CD4-positive, CD25-positive, alpha-beta regulatory T cell (primary cell): ENCODE results near the gene IL24. TPM values are rescaled to one million over a fixed set of nuclear protein-coding genes. Genes with fewer than 3 reads are reported as not detected.
"Not testable (repeated sequence)": the region's sequence is repeated elsewhere in the genome, so short reads cannot be mapped to it uniquely, and the experiment has no call there.

Source experiments
- ATAC-seq, 2 donors: fragments of 150-1000 bp; cut with Tn5 transposase; one replicate each; pipeline ENCODE4 v1.10.0; 2021; ENCODE audit warnings: low read depth in 2 of 2, moderate number of reproducible peaks in 2 of 2, moderate library complexity in 1 of 2
- DNase-seq, 3 donors: peaks; one replicate each; pipeline versions ENCODE4 v3.0.0 to v3.0.0-alpha.2; 2012 to 2022; ENCODE audit warnings: mixed read lengths in 1 of 3
- H3K27ac ChIP-seq: one replicate; pipeline ENCODE4 v1.7.0; 2013; ENCODE audit warnings: mild to moderate bottlenecking, low read length; ENCODE audit not compliant: insufficient read depth, poor library complexity, severe bottlenecking
- H3K27me3 ChIP-seq: one replicate; pipeline ENCODE4 v1.7.0; 2013; ENCODE audit warnings: low read length; ENCODE audit not compliant: control insufficient read depth, insufficient read depth
- H3K36me3 ChIP-seq: one replicate; pipeline ENCODE4 v1.7.0; 2013; ENCODE audit warnings: mild to moderate bottlenecking, low read length, moderate library complexity; ENCODE audit not compliant: control insufficient read depth, insufficient read depth
- H3K4me1 ChIP-seq: 2 replicates; pipeline ENCODE4 v1.7.0; 2013; ENCODE audit warnings: mild to moderate bottlenecking, low read length; ENCODE audit not compliant: insufficient read depth, control insufficient read depth, poor library complexity, severe bottlenecking
- H3K4me3 ChIP-seq: one replicate; pipeline ENCODE4 v1.7.0; 2013; ENCODE audit warnings: low read depth, mild to moderate bottlenecking, low read length, moderate library complexity
- H3K9me3 ChIP-seq, 2 experiments: 1 replicate in 1 of 2; 2 replicates in 1 of 2; pipeline ENCODE4 v1.7.0; 2013; ENCODE audit warnings: low read length in 2 of 2, mild to moderate bottlenecking in 1 of 2, moderate library complexity in 1 of 2; ENCODE audit not compliant: control insufficient read depth in 2 of 2
- H3K27ac Mint-ChIP-seq, 3 donors: one replicate each; pipeline ENCODE4 v1.8.0; 2020 to 2022; ENCODE audit warnings: mild to moderate bottlenecking in 3 of 3, mixed read lengths in 3 of 3, moderate library complexity in 2 of 3
- H3K27me3 Mint-ChIP-seq: one replicate; pipeline ENCODE4 v1.8.0; 2022; ENCODE audit warnings: mild to moderate bottlenecking, mixed read lengths
- H3K36me3 Mint-ChIP-seq: one replicate; pipeline ENCODE4 v1.8.0; 2020; ENCODE audit warnings: mixed read lengths
- H3K4me1 Mint-ChIP-seq, 4 donors: one replicate each; pipeline ENCODE4 v1.8.0; 2020 to 2022; ENCODE audit warnings: mixed read lengths in 4 of 4, mild to moderate bottlenecking in 1 of 4
- H3K4me3 Mint-ChIP-seq, 4 donors: one replicate each; pipeline ENCODE4 v1.8.0; 2020 to 2022; ENCODE audit warnings: mild to moderate bottlenecking in 4 of 4, mixed read lengths in 4 of 4, moderate library complexity in 3 of 4
- H3K9me3 Mint-ChIP-seq, 7 donors: one replicate each; pipeline ENCODE4 v1.8.0; 2020 to 2022; ENCODE audit warnings: mixed read lengths in 7 of 7, mild to moderate bottlenecking in 3 of 7, moderate library complexity in 2 of 7
- polyA plus RNA-seq, 4 donors: library from polyadenylated mRNA; unstranded; fragments of 300-500 nt; fragmentation: Illumina TruSeq; gene quantifications; one replicate each; pipeline ENCODE4 v1.2.3, GENCODE V29; 2021
- total RNA-seq: library from RNA; stranded (reverse); gene quantifications from one replicate; pipeline ENCODE4 v1.2.3, GENCODE V29; 2022

The IL24 gene
- total and polyA plus RNA-seq, 5 donors from 2014 or later = 25.0 to 36.3 (median 29.6) TPM; not detected in 1

GRCh38 chr1:206921772-206922265, 24.6 kb downstream of the IL24 start, which contains the start of gene FCMR:
Gene FCMR (minus strand): TSS chr1:206921941. CDS start chr1:206921854, 87 bp downstream.
- ATAC-seq = peak; percentile 19 to 34
- H3K36me3 Mint-ChIP-seq = peaks cover 36% of the 10 kb centered on the region
- no peak within 1 kb of the TSS for H3K27ac Mint-ChIP-seq
- peaks cover 0 to 2% (median 0%) of the 10 kb centered on the region in 7 donors for H3K9me3 Mint-ChIP-seq
- H3K4me1 ChIP-seq = peaks cover 71% of the 10 kb centered on the region
- H3K27ac ChIP-seq = peak within 1 kb of the TSS; percentile 86
- H3K27me3 Mint-ChIP-seq = no peaks in the 10 kb centered on the region
- H3K36me3 ChIP-seq = peaks cover 24% of the 10 kb centered on the region
- peak; percentile 32 to 90 (median 80) for DNase-seq
- no peaks in the 10 kb centered on the region for H3K9me3 ChIP-seq
- peaks cover 16 to 35% (median 17%) of the 10 kb centered on the region in 4 donors for H3K4me1 Mint-ChIP-seq
- H3K4me3 Mint-ChIP-seq = no peak within 1 kb of the TSS
- H3K4me3 ChIP-seq = peak within 1 kb of the TSS; percentile 98
- H3K27me3 ChIP-seq = no peaks in the 10 kb centered on the region

- Mint-ChIP-seq H3K4me3 (no peak overlapping the region), H3K27me3 (no peaks in the 10 kb centered on the region), H3K4me1 (peaks cover 11 to 32% (median 14%) of the 10 kb centered on the region in 4 donors), H3K27ac (no peak overlapping the region), H3K9me3 (peaks cover 0 to 2% (median 0%) of the 10 kb centered on the region in 7 donors), H3K36me3 (peaks cover 29% of the 10 kb centered on the region)
- H3K27ac ChIP-seq = peak overlapping the region; percentile 86
- DNase-seq (no peak), ATAC-seq (no peak)
- H3K27me3 ChIP-seq = no peaks in the 10 kb centered on the region
- no peaks in the 10 kb centered on the region for H3K9me3 ChIP-seq
- H3K4me3 ChIP-seq = peak overlapping the region; percentile 98
- H3K36me3 ChIP-seq = peaks cover 17% of the 10 kb centered on the region
- H3K4me1 ChIP-seq = peaks cover 69% of the 10 kb centered on the region
Measured at GRCh38 chr1:206922524-206922923, 25.3 kb downstream of the IL24 start.

DNA sequence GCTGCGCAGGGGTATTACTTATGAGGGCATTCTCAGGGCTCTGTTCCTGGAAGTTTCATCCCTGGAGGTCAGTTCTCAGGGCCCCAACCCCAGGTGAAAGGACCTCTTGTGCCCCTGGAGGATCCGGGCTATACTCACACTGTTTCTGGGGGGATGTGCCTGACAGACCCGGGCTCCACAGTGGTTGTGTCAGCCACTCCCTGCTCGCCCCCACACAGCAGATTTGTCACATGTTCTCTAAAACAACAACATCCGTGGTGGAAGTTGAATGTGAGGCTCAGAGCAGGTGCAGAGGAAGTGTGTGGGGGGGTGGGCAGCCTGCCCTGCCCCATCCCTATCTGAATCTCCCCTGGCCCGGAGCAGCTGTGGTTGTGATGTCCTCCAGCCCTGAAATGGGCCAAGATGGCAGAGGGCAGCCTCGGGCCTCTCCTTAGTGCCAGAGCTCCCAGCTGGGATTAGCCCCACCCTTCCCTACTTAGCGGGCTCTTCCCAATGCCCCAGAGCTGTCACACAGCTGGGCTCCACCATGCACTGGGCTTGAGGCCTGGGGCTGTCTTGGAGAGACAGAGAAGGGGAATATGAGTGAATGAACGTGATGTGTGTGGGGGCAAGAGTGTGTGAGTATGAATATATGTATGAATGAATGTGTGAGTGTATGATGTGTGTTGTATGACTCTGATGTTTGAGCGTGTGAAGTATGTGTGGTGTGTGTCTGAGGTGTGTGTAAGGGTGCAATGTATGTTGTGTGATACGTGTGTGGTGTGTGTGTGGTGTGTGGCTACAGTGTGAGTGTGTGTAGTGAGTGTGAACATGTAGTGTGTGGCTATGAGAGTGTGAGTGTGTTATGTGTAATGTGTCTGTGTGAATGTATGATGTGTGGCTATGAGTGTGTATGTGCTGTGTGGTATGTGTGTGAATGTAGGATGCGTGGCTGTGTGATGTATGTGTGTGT, 26.0 kb downstream of the IL24 start:
- peaks cover 4 to 30% (median 12%) of the 10 kb centered on the region in 4 donors for H3K4me1 Mint-ChIP-seq
- peaks cover 14% of the 10 kb centered on the region for H3K36me3 ChIP-seq
- no peak overlapping the region for H3K4me3 Mint-ChIP-seq
- H3K9me3 ChIP-seq = no peaks in the 10 kb centered on the region
- H3K36me3 Mint-ChIP-seq = peaks cover 21% of the 10 kb centered on the region
- DNase-seq = peak; percentile 57 to 95 (median 88)
- no peak overlapping the region for H3K27ac Mint-ChIP-seq
- peak overlapping the region; percentile 98 for H3K4me3 ChIP-seq
- no peaks in the 10 kb centered on the region for H3K27me3 Mint-ChIP-seq
- ATAC-seq = peak; percentile 86 to 87
- H3K4me1 ChIP-seq = peaks cover 62% of the 10 kb centered on the region
- peaks cover 0 to 2% (median 0%) of the 10 kb centered on the region in 7 donors for H3K9me3 Mint-ChIP-seq
- H3K27ac ChIP-seq = peak overlapping the region; percentile 86
- H3K27me3 ChIP-seq = no peaks in the 10 kb centered on the region

DNA sequence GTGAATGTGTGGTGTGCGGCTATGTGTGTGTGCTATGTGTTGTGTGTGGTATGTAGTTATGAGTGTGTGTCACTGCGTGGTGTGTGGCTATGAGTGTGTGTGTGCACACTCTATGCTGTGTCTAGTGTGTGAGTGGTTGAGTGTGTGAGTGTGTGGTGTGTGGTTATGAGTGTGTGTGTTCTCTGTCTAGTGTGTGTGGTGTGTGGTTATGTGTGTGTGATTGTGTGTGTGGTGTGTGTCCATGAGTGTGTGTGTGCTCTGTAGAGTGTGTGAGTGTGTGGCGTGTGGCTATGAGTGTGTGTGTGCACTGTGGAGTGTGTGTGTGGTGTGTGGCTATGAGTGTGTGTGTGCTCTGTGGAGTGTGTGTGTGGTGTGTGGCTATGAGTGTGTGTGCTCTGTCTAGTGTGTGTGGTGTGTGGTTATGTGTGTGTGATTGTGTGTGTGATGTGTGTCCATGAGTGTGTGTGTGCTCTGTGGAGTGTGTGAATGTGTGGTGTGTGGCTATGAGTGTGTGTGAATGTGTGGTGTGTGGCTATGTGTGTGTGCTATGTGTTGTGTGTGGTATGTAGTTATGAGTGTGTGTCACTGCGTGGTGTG, 26.8 kb downstream of the IL24 start:
- H3K27me3 ChIP-seq, H3K9me3 ChIP-seq, H3K27ac Mint-ChIP-seq, H3K9me3 Mint-ChIP-seq, H3K27me3 Mint-ChIP-seq, ATAC-seq, H3K4me3 Mint-ChIP-seq: not testable (repeated sequence)
- Histone ChIP-seq H3K4me1 (peaks cover 54% of the 10 kb centered on the region), H3K27ac (peak overlapping the region; percentile 86), H3K36me3 (peaks cover 10% of the 10 kb centered on the region), H3K4me3 (peak overlapping the region; percentile 98)
- peaks cover 4 to 27% (median 13%) of the 10 kb centered on the region in 4 donors for H3K4me1 Mint-ChIP-seq
- peaks cover 16% of the 10 kb centered on the region for H3K36me3 Mint-ChIP-seq
- DNase-seq = peak in 1 of 3 donors; percentile 37

DNA sequence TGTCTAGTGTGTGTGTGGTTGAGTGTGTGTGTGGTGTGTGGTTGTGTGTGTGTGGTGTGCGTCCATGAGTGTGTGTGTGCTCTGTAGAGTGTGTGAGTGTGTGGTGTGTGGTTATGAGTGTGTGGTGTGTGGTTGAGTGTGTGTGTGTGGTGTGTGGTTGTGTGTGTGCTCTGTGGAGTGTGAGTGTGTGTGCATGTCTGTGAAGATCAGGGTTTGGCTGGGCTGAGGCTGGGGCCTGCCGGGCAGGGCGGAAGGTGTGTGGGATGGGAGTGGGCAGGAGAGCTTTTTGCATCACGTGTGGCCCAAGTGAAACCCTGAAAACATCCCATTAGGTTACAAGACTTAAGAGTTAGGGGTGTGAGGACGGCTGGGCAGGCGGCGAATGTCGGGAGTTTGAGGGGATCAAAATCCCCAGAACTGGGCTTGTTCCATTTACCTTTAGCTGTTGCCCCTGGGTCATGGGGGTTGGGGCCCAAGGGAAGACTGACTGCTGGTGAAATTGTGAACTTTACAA, 27.4 kb downstream of the IL24 start:
- DNase-seq = peak in 1 of 3 donors; percentile 66
- H3K4me1 ChIP-seq = peaks cover 53% of the 10 kb centered on the region
- H3K36me3 Mint-ChIP-seq = peaks cover 13% of the 10 kb centered on the region
- H3K4me3 Mint-ChIP-seq = no peak overlapping the region
- no peaks in the 10 kb centered on the region for H3K27me3 ChIP-seq
- no peak for ATAC-seq
- H3K4me1 Mint-ChIP-seq = peaks cover 6 to 29% (median 17%) of the 10 kb centered on the region in 4 donors
- H3K9me3 ChIP-seq = no peaks in the 10 kb centered on the region
- peak overlapping the region; percentile 98 for H3K4me3 ChIP-seq
- peaks cover 6% of the 10 kb centered on the region for H3K36me3 ChIP-seq
- H3K27ac ChIP-seq = peak overlapping the region; percentile 86
- no peaks in the 10 kb centered on the region for H3K27me3 Mint-ChIP-seq
- no peak overlapping the region for H3K27ac Mint-ChIP-seq
- peaks cover 0 to 2% (median 0%) of the 10 kb centered on the region in 7 donors for H3K9me3 Mint-ChIP-seq

DNA sequence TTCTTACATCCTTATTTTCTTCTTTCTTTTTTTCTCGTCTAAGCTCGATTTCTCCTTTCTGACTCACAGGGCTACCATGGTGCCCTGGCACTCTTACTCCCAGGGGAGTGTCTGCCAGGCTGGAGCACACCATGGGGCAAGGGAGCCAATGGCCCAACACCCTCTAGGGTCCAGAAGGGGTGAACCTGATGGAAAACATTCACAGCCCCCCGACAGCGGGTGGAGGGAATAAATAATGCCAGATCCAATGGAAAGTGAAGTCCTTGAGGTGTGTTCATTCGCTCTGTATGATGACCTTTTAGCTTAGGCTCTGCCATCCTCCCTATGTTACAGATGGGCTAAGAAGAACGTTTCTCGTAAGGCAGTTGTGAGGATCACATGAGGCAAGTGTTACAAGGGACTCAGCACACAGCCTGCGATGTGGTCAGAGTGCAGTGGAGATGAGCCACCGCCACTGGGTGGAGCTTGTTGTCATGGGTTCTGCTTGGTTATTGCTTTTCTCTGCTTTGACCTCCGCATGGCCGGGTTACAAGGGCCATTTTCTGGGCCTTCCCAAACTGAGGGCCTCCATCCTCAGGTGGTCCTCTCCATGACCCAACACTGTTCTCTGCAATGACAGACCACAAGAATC, 28.0 kb downstream of the IL24 start:
- no peaks in the 10 kb centered on the region for H3K27me3 Mint-ChIP-seq
- Histone ChIP-seq H3K27ac (peak overlapping the region; percentile 86), H3K27me3 (no peaks in the 10 kb centered on the region), H3K9me3 (no peaks in the 10 kb centered on the region), H3K4me3 (peak overlapping the region; percentile 98), H3K4me1 (peaks cover 58% of the 10 kb centered on the region), H3K36me3 (peaks cover 5% of the 10 kb centered on the region)
- H3K36me3 Mint-ChIP-seq = peaks cover 8% of the 10 kb centered on the region
- no peak overlapping the region for H3K27ac Mint-ChIP-seq
- ATAC-seq = peak; percentile 36 to 49
- peaks cover 9 to 31% (median 23%) of the 10 kb centered on the region in 4 donors for H3K4me1 Mint-ChIP-seq
- H3K9me3 Mint-ChIP-seq = peaks cover 0 to 2% (median 0%) of the 10 kb centered on the region in 7 donors
- no peak overlapping the region for H3K4me3 Mint-ChIP-seq
- DNase-seq = peak; percentile 35 to 85 (median 57)

GRCh38 chr1:206926286-206926685, 29.0 kb downstream of the IL24 start:
- H3K27ac ChIP-seq = no peak overlapping the region

More at GRCh38 chr1:206926286-206926685, 29.0 kb downstream of the IL24 start:
- Mint-ChIP-seq H3K9me3 (no peaks in the 10 kb centered on the region), H3K4me3 (no peak overlapping the region), H3K27ac (peak overlapping the region in 1 of 3 donors; percentile 82), H3K4me1 (peaks cover 9 to 41% (median 30%) of the 10 kb centered on the region in 4 donors), H3K27me3 (no peaks in the 10 kb centered on the region), H3K36me3 (no peaks in the 10 kb centered on the region)
- ATAC-seq (no peak), DNase-seq (no peak)
- Histone ChIP-seq H3K27me3 (no peaks in the 10 kb centered on the region), H3K9me3 (no peaks in the 10 kb centered on the region), H3K4me3 (no peak overlapping the region), H3K4me1 (peaks cover 68% of the 10 kb centered on the region), H3K36me3 (no peaks in the 10 kb centered on the region)
